ENCODE measurements around the gene CHRNA4.

CHRNA4 gene

GRCh38 chr20:63320041-63320511, 41.1 kb downstream of the CHRNA4 start:
- no peak for DNase-seq (ENCODE audit: low read depth)

GRCh38 chr20:63319164-63320040, 41.7 kb downstream of the CHRNA4 start:
- no peak for DNase-seq (ENCODE audit: low read depth)

- no peak for DNase-seq (ENCODE audit: low read depth)
Measured at GRCh38 chr20:63318391-63319163, 42.6 kb downstream of the CHRNA4 start.

- no peak for DNase-seq (ENCODE audit: low read depth)
Measured at GRCh38 chr20:63317601-63318291, 43.4 kb downstream of the CHRNA4 start.

- no peak for DNase-seq (ENCODE audit: low read depth)
Measured at GRCh38 chr20:63317061-63317460, 44.1 kb downstream of the CHRNA4 start.

- no peak for DNase-seq (ENCODE audit: low read depth)
Measured at GRCh38 chr20:63316502-63316921, 44.6 kb downstream of the CHRNA4 start.

GRCh38 chr20:63315731-63316491, 45.2 kb downstream of the CHRNA4 start:
- no peak for DNase-seq (ENCODE audit: low read depth)

GRCh38 chr20:63315240-63315689, 45.9 kb downstream of the CHRNA4 start:
- DNase-seq (ENCODE audit: low read depth) = no peak

GRCh38 chr20:63314566-63315239, 46.4 kb downstream of the CHRNA4 start:
- DNase-seq (ENCODE audit: low read depth) = no peak

- no peak for DNase-seq (ENCODE audit: low read depth)
Measured at GRCh38 chr20:63314015-63314471, 47.1 kb downstream of the CHRNA4 start.

- no peak for DNase-seq (ENCODE audit: low read depth)
Measured at GRCh38 chr20:63313349-63314014, 47.7 kb downstream of the CHRNA4 start.

- no peak for DNase-seq (ENCODE audit: low read depth)
Measured at GRCh38 chr20:63312690-63313348, 48.3 kb downstream of the CHRNA4 start.

GRCh38 chr20:63312273-63312672, 48.9 kb downstream of the CHRNA4 start:
- no peak for DNase-seq (ENCODE audit: low read depth)

GRCh38 chr20:63311833-63312243, 49.3 kb downstream of the CHRNA4 start:
- no peak for DNase-seq (ENCODE audit: low read depth)

GRCh38 chr20:63311186-63311832, 49.8 kb downstream of the CHRNA4 start:
- DNase-seq (ENCODE audit: low read depth) = no peak

- DNase-seq (ENCODE audit: low read depth) = no peak
Measured at GRCh38 chr20:63310265-63310991, 50.7 kb downstream of the CHRNA4 start.

- DNase-seq (ENCODE audit: low read depth) = peak; percentile 9
Measured at GRCh38 chr20:63309261-63310071, 51.7 kb downstream of the CHRNA4 start.
